MCF 10A (cell line): ENCODE results near the gene PKN2. TPM values are rescaled to one million over a fixed set of nuclear protein-coding genes. Genes with fewer than 3 reads are reported as not detected.
A peak's percentile ranks its signal among the peaks of the same experiment; 100 is the strongest.

Experiments used
- BruUV-seq: library from RNA; stranded (reverse); fragments of 400-500 nt; replicated peaks from 2 replicates; lab custom pipeline; 2021; lab: Mats Ljungman, UMichigan
- CTCF ChIA-PET: fragments of 300-600 bp; sonication (Branson Sonifier 250); formaldehyde crosslinking; extraction: SDS; loops from one replicate; lab custom pipeline; 2021; ENCODE audit warnings: antibody characterized with exemption, inconsistent platforms; lab: Yijun Ruan, JAX
- POLR2A ChIA-PET: fragments of 300-600, 350-650 bp; sonication (Branson Sonifier 250); formaldehyde crosslinking; extraction: SDS; loops from one replicate; lab custom pipeline; 2020; ENCODE audit warnings: antibody characterized with exemption, inconsistent platforms; lab: Yijun Ruan, JAX
- DNase-seq: peaks from one replicate; pipeline ENCODE4 v3.0.0-alpha.2; 2018; ENCODE audit not compliant: unreplicated experiment
- H3K27ac Mint-ChIP-seq: one replicate; pipeline ENCODE4 v1.8.0; 2022; ENCODE audit warnings: mild to moderate bottlenecking, low read depth, mixed read lengths; ENCODE audit not compliant: unreplicated experiment
- H3K27me3 Mint-ChIP-seq: one replicate; pipeline ENCODE4 v1.8.0; 2022; ENCODE audit warnings: mixed read lengths; ENCODE audit not compliant: insufficient read depth, unreplicated experiment
- H3K36me3 Mint-ChIP-seq: one replicate; pipeline ENCODE4 v1.8.0; 2022; ENCODE audit warnings: mild to moderate bottlenecking, moderate library complexity, mixed read lengths; ENCODE audit not compliant: insufficient read depth, unreplicated experiment
- H3K4me1 Mint-ChIP-seq: one replicate; pipeline ENCODE4 v1.8.0; 2022; ENCODE audit warnings: mixed read lengths; ENCODE audit not compliant: insufficient read depth, unreplicated experiment
- H3K4me3 Mint-ChIP-seq: one replicate; pipeline ENCODE4 v1.8.0; 2022; ENCODE audit warnings: mild to moderate bottlenecking, moderate library complexity, mixed read lengths; ENCODE audit not compliant: unreplicated experiment
- H3K9me3 Mint-ChIP-seq: one replicate; pipeline ENCODE4 v1.8.0; 2022; ENCODE audit warnings: mixed read lengths; ENCODE audit not compliant: unreplicated experiment
- CTCF ChIP-seq: fragments of 200-600 bp; IDR thresholded peaks from one replicate; pipeline ENCODE4 v1.8.0; 2022; ENCODE audit warnings: antibody characterized with exemption, mild to moderate bottlenecking; ENCODE audit not compliant: unreplicated experiment
- intact Hi-C: fragments of 100-400 bp; cut with micrococcal nuclease; formaldehyde crosslinking; loops from 2 replicates; pipeline ENCODE4 v1.14.1; 2022
- total RNA-seq: library from RNA; stranded (reverse); gene quantifications from 2 replicates; pipeline ENCODE4 v1.2.3, GENCODE V29; 2022

Gene PKN2
- total RNA-seq, 1 experiment from 2014 or later: 40.2 TPM

- no peaks in the 10 kb centered on the region for H3K9me3 Mint-ChIP-seq
- intact Hi-C loops: no loop called here
- peaks cover 47% of the 10 kb centered on the region for H3K36me3 Mint-ChIP-seq
- TSS peak; percentile 89 for BruUV-seq
- DNase-seq: no peak
- no peak for TF ChIP-seq CTCF
- H3K27ac Mint-ChIP-seq: peak overlapping the region; percentile 90
- H3K4me3 Mint-ChIP-seq: no peak overlapping the region
- CTCF ChIA-PET: interaction anchor here (1.5 kb wide), 1 partner anchor 66 kb away, joined by 6 read pairs; no protein-coding TSS in a partner anchor
- H3K27me3 Mint-ChIP-seq: no peaks in the 10 kb centered on the region
- POLR2A ChIA-PET: interaction anchor here (1.4 kb wide), 1 partner anchor 14 kb away, joined by 7 read pairs; no protein-coding TSS in a partner anchor
- peaks cover 12% of the 10 kb centered on the region for H3K4me1 Mint-ChIP-seq
Measured at GRCh38 chr1:88802404-88802803, 118.3 kb downstream of the PKN2 start.

DNA sequence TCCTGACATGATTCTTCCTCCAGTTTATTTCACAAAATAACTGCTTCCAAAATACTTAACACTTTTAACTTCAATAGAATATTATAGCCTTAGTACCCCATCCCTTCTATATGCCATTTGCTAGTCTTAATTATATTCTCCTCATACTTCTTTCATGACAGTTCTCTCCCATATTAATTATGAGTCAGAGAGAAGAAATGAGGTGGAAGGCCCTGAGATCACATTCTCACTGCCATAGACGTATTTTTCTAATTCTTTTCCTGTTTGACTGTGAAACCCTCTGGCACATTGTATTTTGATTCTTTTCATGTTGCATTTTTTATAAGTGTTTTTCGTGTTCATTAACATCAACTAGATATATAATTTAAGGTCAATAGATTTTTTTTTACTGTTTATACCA is 118.9 kb downstream of the PKN2 start:
- POLR2A ChIA-PET: no interaction called here
- DNase-seq: peak; percentile 14
- Mint-ChIP-seq H3K4me3 (no peak overlapping the region), H3K36me3 (peaks cover 45% of the 10 kb centered on the region), H3K27ac (peak overlapping the region; percentile 90), H3K4me1 (peaks cover 12% of the 10 kb centered on the region), H3K9me3 (no peaks in the 10 kb centered on the region), H3K27me3 (no peaks in the 10 kb centered on the region)
- no peak for TF ChIP-seq CTCF
- intact Hi-C loops: no loop called here
- BruUV-seq: no TSS peak
- CTCF ChIA-PET: no interaction called here

DNA sequence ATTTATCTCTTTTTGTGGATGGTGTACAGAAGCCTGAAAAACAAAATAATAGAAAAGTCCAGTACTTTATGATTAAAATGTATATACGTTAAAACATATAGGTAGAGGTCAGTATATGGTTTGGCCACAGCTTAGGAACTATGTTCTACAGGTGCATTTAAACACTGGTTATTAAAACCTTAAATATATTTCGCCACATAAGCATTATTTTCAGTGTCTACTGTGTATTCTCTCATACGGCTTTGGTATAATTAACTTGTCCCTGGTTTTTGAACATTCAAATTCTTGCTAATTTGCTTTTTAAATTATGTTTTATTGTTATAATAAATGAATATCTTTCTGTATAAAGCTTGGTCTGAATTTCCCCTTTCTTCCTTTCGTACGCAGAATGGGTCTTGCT is 119.4 kb downstream of the PKN2 start:
- Mint-ChIP-seq H3K36me3 (peaks cover 44% of the 10 kb centered on the region), H3K4me3 (no peak overlapping the region), H3K27me3 (no peaks in the 10 kb centered on the region), H3K9me3 (no peaks in the 10 kb centered on the region), H3K4me1 (peaks cover 12% of the 10 kb centered on the region), H3K27ac (peak overlapping the region; percentile 90)
- intact Hi-C loops: no loop called here
- no TSS peak for BruUV-seq
- CTCF ChIA-PET: no interaction called here
- no peak for TF ChIP-seq CTCF
- DNase-seq: no peak
- POLR2A ChIA-PET: no interaction called here

GRCh38 chr1:88812366-88812765 is 128.3 kb downstream of the PKN2 start:
- Mint-ChIP-seq H3K27ac (no peak overlapping the region), H3K36me3 (peaks cover 58% of the 10 kb centered on the region), H3K4me3 (no peak overlapping the region), H3K27me3 (no peaks in the 10 kb centered on the region), H3K9me3 (no peaks in the 10 kb centered on the region), H3K4me1 (no peaks in the 10 kb centered on the region)
- intact Hi-C loops: no loop called here
- POLR2A ChIA-PET: no interaction called here
- TF ChIP-seq CTCF: no peak
- CTCF ChIA-PET: interaction anchor here (0.6 kb wide), 1 partner anchor 97 kb away, joined by 3 read pairs; no protein-coding TSS in a partner anchor
- DNase-seq: no peak
- BruUV-seq: no TSS peak
